Activated B cell treated with CpG ODN at 0.5 μM for 24 hours (primary cell): Measurements from ENCODE around the gene TMEM8B. TPM values are rescaled to one million over a fixed set of nuclear protein-coding genes. Genes with fewer than 3 reads are reported as not detected.

Source experiments
- ATAC-seq: fragments of 200-7000 bp; cut with Tn5 transposase; one replicate; pipeline ENCODE4 v1.10.0; 2021; ENCODE audit warnings: low read depth, mild to moderate bottlenecking, moderate library complexity
- CTCF ChIA-PET: fragments of 350-600 bp; sonication (Branson Sonifier 250); formaldehyde crosslinking; loops from one replicate; lab custom pipeline; 2021; ENCODE audit warnings: antibody characterized with exemption; lab: Charles Lee
- POLR2A ChIA-PET: fragments of 350-600 bp; sonication (Branson Sonifier 250); formaldehyde crosslinking; loops from one replicate; lab custom pipeline; 2021; ENCODE audit warnings: antibody characterized with exemption; lab: Charles Lee
- DNase-seq: peaks from one replicate; pipeline ENCODE4 v3.0.0; 2022
- H3K27ac Mint-ChIP-seq: one replicate; pipeline ENCODE4 v1.8.0; 2020; ENCODE audit warnings: mixed read lengths
- H3K27me3 Mint-ChIP-seq: one replicate; pipeline ENCODE4 v1.8.0; 2021; ENCODE audit warnings: mixed read lengths
- H3K36me3 Mint-ChIP-seq: one replicate; pipeline ENCODE4 v1.8.0; 2021; ENCODE audit warnings: low read depth, mixed read lengths
- H3K4me1 Mint-ChIP-seq: one replicate; pipeline ENCODE4 v1.8.0; 2021; ENCODE audit warnings: mixed read lengths
- H3K4me3 Mint-ChIP-seq: one replicate; pipeline ENCODE4 v1.8.0; 2020; ENCODE audit warnings: mild to moderate bottlenecking, mixed read lengths
- H3K9me3 Mint-ChIP-seq: one replicate; pipeline ENCODE4 v1.8.0; 2020; ENCODE audit warnings: mixed read lengths
- CTCF ChIP-seq: fragments of 200-600 bp; IDR thresholded peaks from one replicate; pipeline ENCODE4 v1.8.0; 2022; ENCODE audit warnings: antibody characterized with exemption, mild to moderate bottlenecking
- intact Hi-C: fragments of 100-400 bp; cut with micrococcal nuclease; formaldehyde crosslinking; loops from one replicate; pipeline ENCODE4 v1.15.1; 2024
- total RNA-seq: library from RNA; stranded (reverse); gene quantifications from 2 replicates; pipeline ENCODE4 v1.2.3, GENCODE V29; 2022

TMEM8B gene
- total RNA-seq, 1 donor from 2014 or later, result 8.0 TPM

GRCh38 chr9:35914301-35914807 lies 85.3 kb downstream of the TMEM8B start:
- POLR2A ChIA-PET, result no interaction called here
- H3K4me3 Mint-ChIP-seq, result no peak overlapping the region

More at GRCh38 chr9:35914301-35914807, 85.3 kb downstream of the TMEM8B start:
- intact Hi-C loops, result no loop called here
- Mint-ChIP-seq H3K27ac (no peak overlapping the region), H3K4me1 (peaks cover 6% of the 10 kb centered on the region), H3K9me3 (no peaks in the 10 kb centered on the region), H3K36me3 (no peaks in the 10 kb centered on the region), H3K27me3 (peaks cover 17% of the 10 kb centered on the region)
- no peak for TF ChIP-seq CTCF
- DNase-seq (no peak), ATAC-seq (no peak)
- CTCF ChIA-PET, result no interaction called here

Other genes with a start within 250 kb of the TMEM8B start
- 48.7 and 51.9 TPM in 2 replicates for gene TESK1, start 224.0 kb upstream of the TMEM8B start, total RNA-seq
- 118 and 125 TPM in 2 replicates for gene CD72, start 210.8 kb upstream of the TMEM8B start, total RNA-seq
- gene SIT1, start 178.3 kb upstream of the TMEM8B start, total RNA-seq, result 27.5 and 28.0 TPM in 2 replicates
- gene RMRP, start 171.2 kb upstream of the TMEM8B start, total RNA-seq, result 8,247 and 9,516 TPM in 2 replicates
- 32.5 and 34.5 TPM in 2 replicates for gene CCDC107, start 170.9 kb upstream of the TMEM8B start, total RNA-seq
- gene ARHGEF39, start 164.0 kb upstream of the TMEM8B start, total RNA-seq, result 0.59 and 0.89 TPM in 2 replicates
- 0.86 TPM in 1 of 2 replicates, not detected in the other for gene CA9, start 155.3 kb upstream of the TMEM8B start, total RNA-seq
- gene TPM2, start 139.3 kb upstream of the TMEM8B start, total RNA-seq, result 1.9 and 2.0 TPM in 2 replicates
- gene TLN1, start 97.0 kb upstream of the TMEM8B start, total RNA-seq, result 327 and 362 TPM in 2 replicates
- 13.8 and 16.9 TPM in 2 replicates for gene CREB3, start 96.6 kb upstream of the TMEM8B start, total RNA-seq
- 93.4 and 104 TPM in 2 replicates for gene GBA2, start 80.0 kb upstream of the TMEM8B start, total RNA-seq
- gene RGP1, start 79.9 kb upstream of the TMEM8B start, total RNA-seq, result 23.8 and 25.4 TPM in 2 replicates
- gene MSMP, start 75.0 kb upstream of the TMEM8B start, total RNA-seq, result 0.78 and 1.2 TPM in 2 replicates
- 4.4 and 4.6 TPM in 2 replicates for gene NPR2, start 37.6 kb upstream of the TMEM8B start, total RNA-seq
- 1.8 and 4.0 TPM in 2 replicates for gene SPAG8, start 17.0 kb upstream of the TMEM8B start, total RNA-seq
- gene HINT2, start 14.2 kb upstream of the TMEM8B start, total RNA-seq, result 27.9 and 34.0 TPM in 2 replicates
- gene FAM221B, start 496 bp upstream of the TMEM8B start, total RNA-seq, result not detected in 2 replicates
- not detected in 2 replicates for gene OR13J1, start 41.2 kb downstream of the TMEM8B start, total RNA-seq
- gene HRCT1, start 77.0 kb downstream of the TMEM8B start, total RNA-seq, result not detected in 2 replicates
- gene SPAAR, start 80.3 kb downstream of the TMEM8B start, total RNA-seq, result not detected in 2 replicates
- not detected in 2 replicates for gene OR2S2, start 128.9 kb downstream of the TMEM8B start, total RNA-seq
- 4.2 and 5.0 TPM in 2 replicates for gene RECK, start 207.7 kb downstream of the TMEM8B start, total RNA-seq